Measurements from ENCODE around the gene MAPKAPK2.

DNA sequence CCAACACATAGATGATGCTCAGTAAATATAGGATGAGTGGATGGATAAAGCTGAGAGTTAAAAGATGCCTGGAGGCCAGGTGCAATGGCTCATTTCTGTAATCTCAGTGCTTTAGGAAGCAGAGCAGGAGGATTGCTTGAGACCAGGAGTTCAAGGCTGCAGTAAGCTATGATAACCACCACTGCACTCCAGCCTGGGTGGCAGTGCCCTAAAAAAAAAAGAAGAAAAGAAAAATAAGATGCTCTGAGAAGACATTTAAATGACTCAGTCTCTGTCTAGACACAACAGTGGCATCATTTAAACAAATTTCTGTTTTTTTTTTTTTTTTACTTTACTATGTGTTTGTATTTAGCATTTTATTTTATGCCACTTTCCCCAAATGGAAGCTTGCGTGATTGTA is 60.6 kb downstream of the MAPKAPK2 start:
- TF ChIP-seq, protein P1, sequence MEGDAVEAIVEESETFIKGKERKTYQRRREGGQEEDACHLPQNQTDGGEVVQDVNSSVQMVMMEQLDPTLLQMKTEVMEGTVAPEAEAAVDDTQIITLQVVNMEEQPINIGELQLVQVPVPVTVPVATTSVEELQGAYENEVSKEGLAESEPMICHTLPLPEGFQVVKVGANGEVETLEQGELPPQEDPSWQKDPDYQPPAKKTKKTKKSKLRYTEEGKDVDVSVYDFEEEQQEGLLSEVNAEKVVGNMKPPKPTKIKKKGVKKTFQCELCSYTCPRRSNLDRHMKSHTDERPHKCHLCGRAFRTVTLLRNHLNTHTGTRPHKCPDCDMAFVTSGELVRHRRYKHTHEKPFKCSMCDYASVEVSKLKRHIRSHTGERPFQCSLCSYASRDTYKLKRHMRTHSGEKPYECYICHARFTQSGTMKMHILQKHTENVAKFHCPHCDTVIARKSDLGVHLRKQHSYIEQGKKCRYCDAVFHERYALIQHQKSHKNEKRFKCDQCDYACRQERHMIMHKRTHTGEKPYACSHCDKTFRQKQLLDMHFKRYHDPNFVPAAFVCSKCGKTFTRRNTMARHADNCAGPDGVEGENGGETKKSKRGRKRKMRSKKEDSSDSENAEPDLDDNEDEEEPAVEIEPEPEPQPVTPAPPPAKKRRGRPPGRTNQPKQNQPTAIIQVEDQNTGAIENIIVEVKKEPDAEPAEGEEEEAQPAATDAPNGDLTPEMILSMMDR (IDR thresholded peaks at IDR 0.05), result no peak
- TF ChIP-seq REST (IDR thresholded peaks at IDR 0.05; ENCODE audit: insufficient read depth in 1 of 2, low read depth in 2 of 2, low read length in 1 of 2) (no peak), POLR2AphosphoS5 (IDR thresholded peaks at IDR 0.05; ENCODE audit: low read depth, low read length) (no peak), TCF7L2 (IDR thresholded peaks at IDR 0.05; ENCODE audit: low read depth, low read length) (no peak)
